HL-60 (cell line): ENCODE data around the gene PLCG1.

Source experiments
- DNase-seq, 2 experiments: peaks; one replicate each; pipeline ENCODE4 v3.0.0-alpha.2; 2010 to 2020; ENCODE audit warnings: low read depth in 1 of 2, low spot score in 1 of 2
- H3K27ac ChIP-seq: fragments of 250-450 bp; sonication (Bioruptor Pico); replicated peaks from 2 replicates; pipeline ENCODE4 v1.5.1; 2020; ENCODE audit warnings: mild to moderate bottlenecking, moderate library complexity
- H3K27me3 ChIP-seq: fragments of 250-450 bp; sonication (Bioruptor Pico); 2 replicates; pipeline ENCODE4 v1.5.1; 2021; ENCODE audit warnings: mild to moderate bottlenecking, moderate library complexity; ENCODE audit not compliant: insufficient read depth, poor library complexity, severe bottlenecking
- H3K4me3 ChIP-seq: replicated peaks from 2 replicates; pipeline ENCODE4 v1.5.1; 2011; ENCODE audit warnings: mild to moderate bottlenecking, control low read depth, low read length; ENCODE audit not compliant: insufficient read depth
- CTCF ChIP-seq: IDR thresholded peaks from one replicate; pipeline ENCODE4 v1.5.1; 2011; ENCODE audit warnings: low read length, control low read depth, inconsistent platforms; ENCODE audit not compliant: insufficient read depth
- GABPA ChIP-seq: IDR thresholded peaks from 2 replicates; pipeline ENCODE4 v1.6.1; 2012; ENCODE audit warnings: low read depth
- POLR2AphosphoS5 ChIP-seq: IDR thresholded peaks from 2 replicates; pipeline ENCODE4 v1.6.1; 2012; ENCODE audit warnings: low read depth
- REST ChIP-seq: IDR thresholded peaks from 2 replicates; pipeline ENCODE4 v1.6.1; 2012; ENCODE audit warnings: low read depth; ENCODE audit not compliant: insufficient replicate concordance
- SPI1 ChIP-seq: IDR thresholded peaks from 2 replicates; pipeline ENCODE4 v1.6.1; 2012; ENCODE audit warnings: low read depth, mild to moderate bottlenecking, borderline replicate concordance

The PLCG1 gene

GRCh38 chr20:41167118-41167470 is 29.8 kb downstream of the PLCG1 start:
- Histone ChIP-seq H3K27me3 (peaks cover 10% of the 10 kb centered on the region), H3K4me3 (no peak overlapping the region), H3K27ac (no peak overlapping the region)
- no peak for DNase-seq
- TF ChIP-seq REST: no peak
- no peak for TF ChIP-seq GABPA
- TF ChIP-seq POLR2AphosphoS5: no peak
- TF ChIP-seq CTCF: no peak
- no peak for TF ChIP-seq SPI1

- DNase-seq: peak in 1 of 2 experiments; percentile 53
- H3K4me3 ChIP-seq: no peak overlapping the region
- no peak for TF ChIP-seq SPI1
- peak; percentile 78 for TF ChIP-seq POLR2AphosphoS5
- TF ChIP-seq CTCF: no peak
- no peak overlapping the region for H3K27ac ChIP-seq
- H3K27me3 ChIP-seq: peaks cover 10% of the 10 kb centered on the region
These were observed 30.3 kb downstream of the PLCG1 start for GRCh38 chr20:41167481-41168253.

- H3K27me3 ChIP-seq: peaks cover 10% of the 10 kb centered on the region
- TF ChIP-seq GABPA: no peak
- no peak for TF ChIP-seq CTCF
- TF ChIP-seq SPI1: no peak
- no peak for TF ChIP-seq REST
- no peak for TF ChIP-seq POLR2AphosphoS5
- H3K27ac ChIP-seq: no peak overlapping the region
These were observed 31.2 kb downstream of the PLCG1 start for GRCh38 chr20:41168281-41169161.

More at GRCh38 chr20:41168281-41169161, 31.2 kb downstream of the PLCG1 start:
- H3K4me3 ChIP-seq: no peak overlapping the region
- no peak for DNase-seq
